Retinal pigment epithelial cell (primary cell): ENCODE data around the gene COP1.

Experiments
- DNase-seq: peaks from one replicate; pipeline ENCODE4 v3.0.0-alpha.2; 2010; ENCODE audit warnings: low read depth
- H3K4me3 ChIP-seq: 2 replicates; pipeline ENCODE4 v1.5.1; 2011; ENCODE audit warnings: mild to moderate bottlenecking, low read length, control low read depth, moderate library complexity
- TF ChIP-seq, protein P1 (sequence below): conservative IDR thresholded peaks from 2 replicates; pipeline ENCODE4 v1.5.1; 2011; ENCODE audit warnings: low read depth, low read length, control low read depth, inconsistent platforms

Gene COP1

DNA sequence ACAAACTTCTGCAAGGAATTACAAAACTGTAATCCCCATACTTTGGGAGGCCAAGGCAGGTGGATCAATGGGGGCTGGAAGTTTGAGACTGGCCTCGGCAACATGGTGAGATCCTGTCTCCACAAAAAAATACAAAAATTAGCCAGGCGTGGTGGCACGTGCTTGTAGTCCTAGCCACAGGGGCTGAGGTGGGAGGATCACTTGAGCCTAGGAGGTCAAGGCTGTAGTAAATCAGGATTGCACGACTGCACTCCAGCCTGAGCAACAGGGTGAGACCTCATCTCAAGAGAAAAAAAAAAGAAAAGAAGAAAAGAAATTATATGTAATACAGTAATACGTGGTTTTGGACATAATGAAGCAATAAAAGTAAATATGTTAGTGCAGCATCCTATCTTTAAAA is 138.2 kb downstream of the COP1 start:
- TF ChIP-seq, protein P1, sequence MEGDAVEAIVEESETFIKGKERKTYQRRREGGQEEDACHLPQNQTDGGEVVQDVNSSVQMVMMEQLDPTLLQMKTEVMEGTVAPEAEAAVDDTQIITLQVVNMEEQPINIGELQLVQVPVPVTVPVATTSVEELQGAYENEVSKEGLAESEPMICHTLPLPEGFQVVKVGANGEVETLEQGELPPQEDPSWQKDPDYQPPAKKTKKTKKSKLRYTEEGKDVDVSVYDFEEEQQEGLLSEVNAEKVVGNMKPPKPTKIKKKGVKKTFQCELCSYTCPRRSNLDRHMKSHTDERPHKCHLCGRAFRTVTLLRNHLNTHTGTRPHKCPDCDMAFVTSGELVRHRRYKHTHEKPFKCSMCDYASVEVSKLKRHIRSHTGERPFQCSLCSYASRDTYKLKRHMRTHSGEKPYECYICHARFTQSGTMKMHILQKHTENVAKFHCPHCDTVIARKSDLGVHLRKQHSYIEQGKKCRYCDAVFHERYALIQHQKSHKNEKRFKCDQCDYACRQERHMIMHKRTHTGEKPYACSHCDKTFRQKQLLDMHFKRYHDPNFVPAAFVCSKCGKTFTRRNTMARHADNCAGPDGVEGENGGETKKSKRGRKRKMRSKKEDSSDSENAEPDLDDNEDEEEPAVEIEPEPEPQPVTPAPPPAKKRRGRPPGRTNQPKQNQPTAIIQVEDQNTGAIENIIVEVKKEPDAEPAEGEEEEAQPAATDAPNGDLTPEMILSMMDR, result no peak
- no peak for DNase-seq
- H3K4me3 ChIP-seq, result no peak overlapping the region

DNA sequence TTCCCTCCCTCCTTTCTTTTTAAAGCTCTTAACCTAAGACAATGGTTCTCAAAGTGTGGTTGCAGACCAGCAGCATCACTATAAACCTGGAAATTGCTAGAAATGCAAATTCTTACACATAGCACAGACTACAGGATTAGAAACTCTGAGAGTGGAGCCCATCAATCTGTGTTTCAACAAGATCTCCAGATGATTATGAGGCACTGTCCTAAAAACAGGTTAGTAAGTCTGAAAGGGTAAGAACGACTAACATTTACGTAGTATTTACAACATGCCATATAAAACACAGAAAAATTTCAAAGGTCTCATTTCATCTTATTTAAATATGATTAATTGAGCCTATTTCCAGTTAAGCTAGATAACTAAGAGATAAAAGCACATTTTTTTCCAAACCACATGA is 138.8 kb downstream of the COP1 start:
- TF ChIP-seq, protein P1, result no peak
- H3K4me3 ChIP-seq, result no peak overlapping the region
- DNase-seq, result no peak

DNA sequence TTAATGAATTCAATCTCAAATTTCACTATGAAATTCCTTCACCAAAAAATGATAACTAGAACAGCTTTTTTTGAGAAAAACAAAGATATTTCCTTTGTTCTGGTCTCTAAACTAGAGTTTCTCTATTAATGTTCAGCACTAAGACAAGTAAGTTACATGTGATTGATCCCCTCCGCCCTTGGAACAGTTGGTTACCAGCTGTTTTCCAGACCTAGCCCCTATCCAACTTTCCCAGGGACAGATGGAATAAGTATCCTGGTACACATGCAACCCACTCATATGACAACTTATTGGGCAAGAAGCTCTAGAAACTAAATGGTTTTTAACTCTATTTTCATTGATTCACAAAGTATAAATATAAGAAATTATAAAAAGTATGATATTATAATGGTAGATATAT is 140.4 kb downstream of the COP1 start:
- TF ChIP-seq, protein P1, result no peak
- H3K4me3 ChIP-seq, result no peak overlapping the region
- DNase-seq, result no peak

DNA sequence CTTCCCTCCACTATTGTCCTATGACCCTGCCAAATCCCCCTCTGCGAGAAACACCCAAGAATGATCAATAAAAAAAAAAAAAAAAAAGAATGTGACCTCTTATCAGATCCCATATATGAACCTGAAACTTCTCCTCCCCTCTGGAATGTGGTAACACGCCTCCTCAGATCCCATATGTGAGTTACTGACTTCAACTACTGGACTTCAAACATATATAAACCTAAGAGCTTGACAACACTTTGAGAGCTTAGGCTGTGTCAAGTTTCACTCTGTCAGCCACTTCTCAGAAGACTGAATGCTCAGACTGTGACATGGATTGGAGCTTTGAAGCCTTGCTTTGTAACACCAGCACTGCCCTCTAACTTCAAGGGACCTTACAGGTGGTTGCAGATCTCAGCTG is 148.4 kb downstream of the COP1 start:
- TF ChIP-seq, protein P1, result no peak
- no peak overlapping the region for H3K4me3 ChIP-seq
- no peak for DNase-seq

DNA sequence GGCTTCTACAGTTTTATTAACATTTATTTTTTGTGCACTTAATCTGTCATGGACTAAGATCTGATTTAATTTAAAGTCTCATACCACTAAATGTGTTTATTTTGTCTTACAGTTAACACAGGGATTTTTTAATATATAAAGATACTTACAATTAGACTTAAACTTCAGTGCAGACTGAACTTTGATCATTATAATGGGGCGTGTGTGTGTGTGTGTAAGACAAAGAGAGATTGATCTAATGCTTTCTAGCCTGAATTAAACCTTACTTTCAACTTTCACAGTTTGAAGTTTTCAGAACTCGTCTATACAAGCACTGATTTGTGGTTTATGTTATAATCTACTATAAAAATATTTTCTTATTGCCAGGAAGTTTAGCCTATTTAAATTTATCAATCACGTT is 150.8 kb downstream of the COP1 start:
- H3K4me3 ChIP-seq, result no peak overlapping the region
- no peak for DNase-seq
- TF ChIP-seq, protein P1, result no peak

DNA sequence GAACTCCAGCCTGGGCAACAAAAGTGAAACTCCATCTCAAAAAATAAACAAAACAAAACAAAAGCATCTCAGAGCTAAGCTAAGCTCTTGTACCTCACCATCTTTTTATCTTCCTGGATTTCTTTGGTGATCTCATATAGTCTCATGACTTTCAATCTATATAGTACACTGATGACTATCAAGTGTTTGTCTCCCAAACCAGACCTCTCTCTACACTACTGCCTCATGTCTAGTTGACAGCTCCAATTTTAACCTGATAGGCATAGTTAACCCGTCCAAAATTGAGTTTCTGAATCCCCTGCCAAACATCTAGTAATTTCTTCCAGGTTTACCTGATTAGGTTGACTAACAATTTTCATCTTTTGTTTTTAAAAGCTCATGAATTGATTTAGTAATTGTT is 151.7 kb downstream of the COP1 start:
- TF ChIP-seq, protein P1, result no peak
- no peak overlapping the region for H3K4me3 ChIP-seq
- DNase-seq, result no peak

DNA sequence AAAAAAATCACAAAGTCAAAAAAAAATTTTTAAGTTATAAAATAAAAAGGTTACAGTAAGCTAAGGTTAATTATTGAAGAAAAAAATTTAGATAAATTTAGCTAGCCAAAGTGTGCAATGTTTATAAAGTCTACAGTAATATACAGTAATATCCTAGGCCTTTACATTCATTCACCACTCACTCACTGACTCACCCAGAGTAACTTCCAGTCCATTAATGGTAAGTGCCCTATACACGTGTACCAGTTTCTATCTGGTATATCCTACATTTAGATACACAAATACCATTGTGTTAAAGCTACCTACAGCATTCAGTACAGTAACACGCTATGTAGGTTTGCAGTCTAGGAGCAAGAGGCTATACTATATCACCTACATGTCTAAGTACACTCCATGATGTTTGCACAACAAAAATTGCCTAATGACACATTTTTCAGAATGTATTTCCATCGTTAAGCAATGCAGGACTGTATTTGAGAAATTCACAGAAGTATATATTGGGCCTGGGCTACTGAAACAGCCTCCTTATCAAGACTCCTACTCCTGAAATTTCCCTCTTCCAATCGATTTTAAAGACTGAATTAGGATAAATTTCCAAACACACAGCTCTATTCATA is 155.1 kb downstream of the COP1 start:
- TF ChIP-seq, protein P1, result no peak
- no peak for DNase-seq
- H3K4me3 ChIP-seq, result no peak overlapping the region
